NB4 (cell line): Measurements from ENCODE around the gene SCLT1.
A peak's percentile ranks its signal among the peaks of the same experiment; 100 is the strongest.

Experiments used
- DNase-seq: peaks from one replicate; pipeline ENCODE4 v3.0.0; 2010; ENCODE audit warnings: low read depth
- H3K4me3 ChIP-seq: one replicate; pipeline ENCODE4 v1.5.1; 2011; ENCODE audit warnings: mild to moderate bottlenecking, low read depth, low read length, moderate library complexity
- CTCF ChIP-seq: IDR thresholded peaks from one replicate; pipeline ENCODE4 v1.5.1; 2012; ENCODE audit warnings: low read depth, low read length
- MAX ChIP-seq: IDR thresholded peaks from 2 replicates; pipeline ENCODE4 v1.6.1; 2011; ENCODE audit warnings: low read depth, low read length
- MYC ChIP-seq: IDR thresholded peaks from 2 replicates; pipeline ENCODE4 v1.6.1; 2011; ENCODE audit warnings: low read depth, low read length
- POLR2A ChIP-seq: IDR thresholded peaks from 2 replicates; pipeline ENCODE4 v1.6.1; 2011; ENCODE audit warnings: mild to moderate bottlenecking; ENCODE audit not compliant: insufficient read length; ENCODE audit errors: extremely low read depth

The SCLT1 gene

DNA sequence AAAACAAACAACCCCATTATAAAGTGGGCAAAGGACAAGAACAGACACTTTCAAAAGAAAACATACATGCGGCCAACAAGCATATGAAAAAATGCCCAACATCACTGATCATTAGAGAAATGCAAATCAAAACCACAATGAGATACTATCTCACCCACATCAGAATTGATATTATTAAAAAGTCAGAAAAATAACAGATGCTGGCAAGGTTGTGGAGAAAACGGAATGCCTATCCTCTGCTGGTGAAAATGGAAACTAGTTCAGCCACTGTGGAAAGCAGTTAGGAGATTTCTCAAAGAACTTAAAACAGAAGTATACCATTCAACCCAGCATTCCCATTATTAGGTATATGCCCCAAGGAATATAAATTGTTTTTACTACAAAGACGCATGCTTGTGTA is 171.4 kb downstream of the SCLT1 start:
- TF ChIP-seq MYC (no peak), MAX (no peak), CTCF (no peak), POLR2A (no peak)
- H3K4me3 ChIP-seq = no peak overlapping the region
- DNase-seq = no peak

DNA sequence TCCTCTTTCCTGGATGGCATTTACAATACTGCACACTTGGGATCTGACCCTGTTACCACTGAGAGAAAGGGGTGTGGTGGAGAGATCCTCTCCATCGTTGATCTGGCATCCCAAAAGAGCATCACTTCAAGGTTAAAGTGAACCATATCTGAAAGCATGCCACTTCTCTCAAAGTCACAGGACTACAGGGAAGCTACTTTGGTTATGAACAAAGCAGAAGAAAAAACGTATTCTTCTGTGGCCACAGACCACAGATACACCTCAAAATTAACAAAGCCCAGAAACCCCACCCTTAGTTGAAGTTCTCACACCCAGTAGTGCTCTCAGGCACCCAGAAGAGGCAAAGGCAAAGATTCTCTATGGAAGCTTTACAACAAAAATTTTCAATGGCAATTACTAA is 175.6 kb downstream of the SCLT1 start:
- no peak overlapping the region for H3K4me3 ChIP-seq
- DNase-seq = peak; percentile 11
- TF ChIP-seq CTCF (no peak), MAX (no peak), MYC (no peak), POLR2A (no peak)

GRCh38 chr4:128916832-128917231 is 176.5 kb downstream of the SCLT1 start:
- DNase-seq = peak; percentile 77
- no peak overlapping the region for H3K4me3 ChIP-seq
- no peak for TF ChIP-seq POLR2A
- TF ChIP-seq CTCF = no peak
- TF ChIP-seq MAX = no peak
- 0 out of 2 replicates have a peak, but pooled peaks have one; percentile 22 for TF ChIP-seq MYC

DNA sequence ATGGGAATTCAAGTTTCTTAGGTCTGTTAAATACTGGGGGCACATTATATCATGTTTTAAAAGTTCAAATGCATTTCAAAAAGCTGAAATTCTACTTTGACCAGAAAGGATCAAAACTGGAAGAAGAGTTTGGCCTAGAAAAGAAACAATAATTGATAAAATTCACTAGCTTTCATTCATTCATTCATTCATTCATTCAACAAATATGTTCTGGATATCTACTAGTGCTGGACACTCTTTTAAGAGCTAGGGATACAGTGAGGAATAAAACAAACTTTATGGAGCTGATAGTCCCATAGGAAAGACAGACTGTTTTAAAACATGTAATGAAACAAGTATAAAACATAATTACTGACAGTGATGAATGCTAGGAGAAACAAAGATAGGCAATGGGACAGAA is 177.8 kb downstream of the SCLT1 start:
- no peak overlapping the region for H3K4me3 ChIP-seq
- no peak for DNase-seq

GRCh38 chr4:128913228-128913627 is 180.1 kb downstream of the SCLT1 start:
- TF ChIP-seq CTCF = no peak
- no peak for TF ChIP-seq POLR2A
- no peak for TF ChIP-seq MAX
- TF ChIP-seq MYC = no peak
- peak; percentile 22 for DNase-seq
- H3K4me3 ChIP-seq = no peak overlapping the region

More for the DNA sequence above, 177.8 kb downstream of the SCLT1 start:
- no peak for TF ChIP-seq POLR2A

GRCh38 chr4:128908735-128909134 is 184.6 kb downstream of the SCLT1 start:
- DNase-seq = no peak
- TF ChIP-seq POLR2A (no peak), MAX (no peak), MYC (no peak), CTCF (no peak)
- H3K4me3 ChIP-seq = no peak overlapping the region

- no peak for DNase-seq
- TF ChIP-seq POLR2A (no peak), MYC (no peak), MAX (no peak), CTCF (no peak)
- H3K4me3 ChIP-seq = no peak overlapping the region
Measured at GRCh38 chr4:128907981-128908380, 185.4 kb downstream of the SCLT1 start.
